WTC11 (cell line): ENCODE data around the gene GDF11. TPM values are rescaled to one million over a fixed set of nuclear protein-coding genes. Genes with fewer than 3 reads are reported as not detected.

Source experiments
- ATAC-seq: fragments of 200-7000 bp; cut with Tn5 transposase; 2 replicates; pipeline ENCODE4 v1.10.0; 2021; ENCODE audit warnings: mild to moderate bottlenecking, moderate library complexity
- CTCF ChIA-PET: fragments of 300-600 bp; sonication (Branson Sonifier 250); formaldehyde crosslinking; loops from one replicate; lab custom pipeline; 2021; ENCODE audit warnings: antibody characterized with exemption; lab: Charles Lee
- POLR2A ChIA-PET: fragments of 350-600 bp; sonication (Branson Sonifier 250); formaldehyde crosslinking; loops from one replicate; lab custom pipeline; 2021; ENCODE audit warnings: antibody characterized with exemption; lab: Charles Lee
- DNase-seq: peaks from one replicate; pipeline ENCODE4 v3.0.0; 2021; ENCODE audit warnings: low spot score
- H3K27ac Mint-ChIP-seq: 2 replicates; pipeline ENCODE4 v1.8.0; 2021; ENCODE audit warnings: mixed read lengths
- H3K27me3 Mint-ChIP-seq: 2 replicates; pipeline ENCODE4 v1.8.0; 2021; ENCODE audit warnings: low read depth, mild to moderate bottlenecking, moderate library complexity, mixed read lengths
- H3K36me3 Mint-ChIP-seq: 2 replicates; pipeline ENCODE4 v1.8.0; 2021; ENCODE audit warnings: mixed read lengths
- H3K4me1 Mint-ChIP-seq: 2 replicates; pipeline ENCODE4 v1.8.0; 2022; ENCODE audit warnings: mixed read lengths
- H3K4me3 Mint-ChIP-seq: 2 replicates; pipeline ENCODE4 v1.8.0; 2021; ENCODE audit warnings: mild to moderate bottlenecking, moderate library complexity, mixed read lengths
- H3K9me3 Mint-ChIP-seq: 2 replicates; pipeline ENCODE4 v1.8.0; 2021; ENCODE audit warnings: mixed read lengths
- JUN ChIP-seq: sonication (generic); formaldehyde crosslinking; IDR thresholded peaks from 2 replicates; pipeline ENCODE4 v1.8.0; 2023; ENCODE audit warnings: mild to moderate bottlenecking, missing genetic modification reagents
- MYBL2 ChIP-seq: sonication (generic); formaldehyde crosslinking; IDR thresholded peaks from 2 replicates; pipeline ENCODE4 v1.8.1; 2023; ENCODE audit warnings: mild to moderate bottlenecking, moderate library complexity, missing genetic modification reagents
- PRRX2 ChIP-seq: fragments of 250-450 bp; sonication (Bioruptor Pico); IDR thresholded peaks from 2 replicates; pipeline ENCODE4 v1.8.0; 2021; ENCODE audit warnings: mild to moderate bottlenecking
- SMAD3 ChIP-seq: sonication (generic); formaldehyde crosslinking; IDR thresholded peaks from 2 replicates; pipeline ENCODE4 v1.8.0; 2022; ENCODE audit warnings: missing genetic modification reagents, mild to moderate bottlenecking, borderline replicate concordance
- SMAD4 ChIP-seq: sonication (generic); formaldehyde crosslinking; IDR thresholded peaks from 2 replicates; pipeline ENCODE4 v1.8.0; 2022; ENCODE audit warnings: mild to moderate bottlenecking, missing genetic modification reagents
- SOX15 ChIP-seq: fragments of 250-450 bp; sonication (Bioruptor Pico); IDR thresholded peaks from 2 replicates; pipeline ENCODE4 v1.9.0; 2021; ENCODE audit warnings: mild to moderate bottlenecking
- TCF7 ChIP-seq: sonication (generic); formaldehyde crosslinking; IDR thresholded peaks from 2 replicates; pipeline ENCODE4 v1.8.0; 2022; ENCODE audit warnings: mild to moderate bottlenecking, low read depth, missing genetic modification reagents, moderate library complexity
- TEAD1 ChIP-seq: sonication (generic); formaldehyde crosslinking; IDR thresholded peaks from 2 replicates; pipeline ENCODE4 v1.8.0; 2022; ENCODE audit warnings: mild to moderate bottlenecking, missing genetic modification reagents
- ZNF121 ChIP-seq: sonication (generic); formaldehyde crosslinking; IDR thresholded peaks from 2 replicates; pipeline ENCODE4 v1.8.0; 2023; ENCODE audit warnings: missing genetic modification reagents
- ZNF232 ChIP-seq: sonication (generic); formaldehyde crosslinking; IDR thresholded peaks from 2 replicates; pipeline ENCODE4 v1.8.0; 2022; ENCODE audit warnings: mild to moderate bottlenecking, missing genetic modification reagents
- ZNF396 ChIP-seq: fragments of 250-450 bp; sonication (Bioruptor Pico); IDR thresholded peaks from 2 replicates; pipeline ENCODE4 v1.8.0; 2021; ENCODE audit warnings: mild to moderate bottlenecking, moderate library complexity, borderline replicate concordance
- total RNA-seq: library from RNA; stranded (reverse); gene quantifications from 3 replicates; pipeline ENCODE4 v1.2.3, GENCODE V29; 2021
- TF ChIP-seq, protein P1 (sequence below): fragments of 250-450 bp; sonication (Bioruptor Pico); IDR thresholded peaks from 2 replicates; pipeline ENCODE4 v1.9.0; 2021; ENCODE audit warnings: mild to moderate bottlenecking
- TF ChIP-seq, protein P2 (sequence below): fragments of 200-600 bp; IDR thresholded peaks from 2 replicates; pipeline ENCODE4 v1.8.0; 2022; ENCODE audit warnings: antibody characterized with exemption
- TF ChIP-seq, protein P3 (sequence below): sonication (generic); formaldehyde crosslinking; IDR thresholded peaks from 2 replicates; pipeline ENCODE4 v1.8.0; 2023; ENCODE audit warnings: mild to moderate bottlenecking, missing genetic modification reagents
- TF ChIP-seq, protein P4 (sequence below): sonication (generic); formaldehyde crosslinking; IDR thresholded peaks from 2 replicates; pipeline ENCODE4 v1.8.1; 2023; ENCODE audit warnings: mild to moderate bottlenecking, missing genetic modification reagents, borderline replicate concordance
- TF ChIP-seq, protein P5 (sequence below): sonication (generic); formaldehyde crosslinking; IDR thresholded peaks from 2 replicates; pipeline ENCODE4 v1.8.1; 2022; ENCODE audit warnings: mild to moderate bottlenecking, moderate library complexity, missing genetic modification reagents
- TF ChIP-seq, protein P6 (sequence below): sonication (generic); formaldehyde crosslinking; IDR thresholded peaks from 2 replicates; pipeline ENCODE4 v1.8.0; 2023; ENCODE audit warnings: missing genetic modification reagents

The GDF11 gene
- total RNA-seq, 1 experiment from 2014 or later, result 16.9 TPM

DNA sequence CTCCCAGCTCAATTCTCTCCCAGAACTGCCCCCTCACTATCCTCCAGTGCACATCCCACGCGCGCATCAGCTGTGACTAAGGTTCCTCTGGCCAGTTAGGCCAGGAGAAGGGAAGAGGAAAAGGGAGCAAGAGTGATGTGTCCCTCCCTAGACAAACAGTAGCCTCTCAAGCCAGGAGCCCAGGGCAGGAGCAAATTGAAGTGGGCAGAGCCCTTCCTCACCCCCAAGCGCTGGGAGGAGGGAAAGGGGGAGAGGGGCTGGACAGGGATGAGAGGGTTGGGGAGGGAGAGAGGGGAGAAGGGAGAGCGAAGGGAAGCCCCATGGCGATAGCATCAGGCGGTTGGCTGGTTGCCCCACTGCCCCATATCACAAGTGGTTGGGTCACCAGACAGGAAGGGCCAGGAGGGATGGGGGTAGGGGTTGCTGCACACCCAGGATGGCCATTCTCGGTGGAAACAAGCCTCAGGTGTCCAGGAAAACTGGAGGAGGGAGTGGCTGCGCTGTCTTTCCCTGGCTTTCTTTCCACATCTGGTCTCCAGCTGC lies 15.2 kb upstream of the GDF11 start:
- Mint-ChIP-seq H3K4me1 (peaks cover 31% of the 10 kb centered on the region), H3K4me3 (peak overlapping the region; percentile 88), H3K27ac (peak overlapping the region; percentile 42; the same call in 1 of the 2 replicates), H3K9me3 (no peaks in the 10 kb centered on the region), H3K36me3 (peaks cover 20% of the 10 kb centered on the region), H3K27me3 (no peaks in the 10 kb centered on the region)
- no peak for ATAC-seq
- TF ChIP-seq PRRX2 (CRISPR knock-in tag) (no peak), ZNF396 (no peak), ZNF232 (CRISPR knock-in tag) (no peak), TEAD1 (CRISPR knock-in tag) (no peak), JUN (CRISPR knock-in tag) (no peak), SMAD3 (CRISPR knock-in tag) (no peak), TCF7 (CRISPR knock-in tag) (no peak), MYBL2 (CRISPR knock-in tag) (no peak), SOX15 (no peak), ZNF121 (CRISPR knock-in tag) (no peak), SMAD4 (no peak)
- TF ChIP-seq, protein P1, sequence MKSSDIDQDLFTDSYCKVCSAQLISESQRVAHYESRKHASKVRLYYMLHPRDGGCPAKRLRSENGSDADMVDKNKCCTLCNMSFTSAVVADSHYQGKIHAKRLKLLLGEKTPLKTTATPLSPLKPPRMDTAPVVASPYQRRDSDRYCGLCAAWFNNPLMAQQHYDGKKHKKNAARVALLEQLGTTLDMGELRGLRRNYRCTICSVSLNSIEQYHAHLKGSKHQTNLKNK (CRISPR knock-in tag), result no peak
- TF ChIP-seq, protein P2, sequence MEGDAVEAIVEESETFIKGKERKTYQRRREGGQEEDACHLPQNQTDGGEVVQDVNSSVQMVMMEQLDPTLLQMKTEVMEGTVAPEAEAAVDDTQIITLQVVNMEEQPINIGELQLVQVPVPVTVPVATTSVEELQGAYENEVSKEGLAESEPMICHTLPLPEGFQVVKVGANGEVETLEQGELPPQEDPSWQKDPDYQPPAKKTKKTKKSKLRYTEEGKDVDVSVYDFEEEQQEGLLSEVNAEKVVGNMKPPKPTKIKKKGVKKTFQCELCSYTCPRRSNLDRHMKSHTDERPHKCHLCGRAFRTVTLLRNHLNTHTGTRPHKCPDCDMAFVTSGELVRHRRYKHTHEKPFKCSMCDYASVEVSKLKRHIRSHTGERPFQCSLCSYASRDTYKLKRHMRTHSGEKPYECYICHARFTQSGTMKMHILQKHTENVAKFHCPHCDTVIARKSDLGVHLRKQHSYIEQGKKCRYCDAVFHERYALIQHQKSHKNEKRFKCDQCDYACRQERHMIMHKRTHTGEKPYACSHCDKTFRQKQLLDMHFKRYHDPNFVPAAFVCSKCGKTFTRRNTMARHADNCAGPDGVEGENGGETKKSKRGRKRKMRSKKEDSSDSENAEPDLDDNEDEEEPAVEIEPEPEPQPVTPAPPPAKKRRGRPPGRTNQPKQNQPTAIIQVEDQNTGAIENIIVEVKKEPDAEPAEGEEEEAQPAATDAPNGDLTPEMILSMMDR, result no peak
- TF ChIP-seq, protein P3, sequence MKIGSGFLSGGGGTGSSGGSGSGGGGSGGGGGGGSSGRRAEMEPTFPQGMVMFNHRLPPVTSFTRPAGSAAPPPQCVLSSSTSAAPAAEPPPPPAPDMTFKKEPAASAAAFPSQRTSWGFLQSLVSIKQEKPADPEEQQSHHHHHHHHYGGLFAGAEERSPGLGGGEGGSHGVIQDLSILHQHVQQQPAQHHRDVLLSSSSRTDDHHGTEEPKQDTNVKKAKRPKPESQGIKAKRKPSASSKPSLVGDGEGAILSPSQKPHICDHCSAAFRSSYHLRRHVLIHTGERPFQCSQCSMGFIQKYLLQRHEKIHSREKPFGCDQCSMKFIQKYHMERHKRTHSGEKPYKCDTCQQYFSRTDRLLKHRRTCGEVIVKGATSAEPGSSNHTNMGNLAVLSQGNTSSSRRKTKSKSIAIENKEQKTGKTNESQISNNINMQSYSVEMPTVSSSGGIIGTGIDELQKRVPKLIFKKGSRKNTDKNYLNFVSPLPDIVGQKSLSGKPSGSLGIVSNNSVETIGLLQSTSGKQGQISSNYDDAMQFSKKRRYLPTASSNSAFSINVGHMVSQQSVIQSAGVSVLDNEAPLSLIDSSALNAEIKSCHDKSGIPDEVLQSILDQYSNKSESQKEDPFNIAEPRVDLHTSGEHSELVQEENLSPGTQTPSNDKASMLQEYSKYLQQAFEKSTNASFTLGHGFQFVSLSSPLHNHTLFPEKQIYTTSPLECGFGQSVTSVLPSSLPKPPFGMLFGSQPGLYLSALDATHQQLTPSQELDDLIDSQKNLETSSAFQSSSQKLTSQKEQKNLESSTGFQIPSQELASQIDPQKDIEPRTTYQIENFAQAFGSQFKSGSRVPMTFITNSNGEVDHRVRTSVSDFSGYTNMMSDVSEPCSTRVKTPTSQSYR (CRISPR knock-in tag), result no peak
- TF ChIP-seq, protein P4, sequence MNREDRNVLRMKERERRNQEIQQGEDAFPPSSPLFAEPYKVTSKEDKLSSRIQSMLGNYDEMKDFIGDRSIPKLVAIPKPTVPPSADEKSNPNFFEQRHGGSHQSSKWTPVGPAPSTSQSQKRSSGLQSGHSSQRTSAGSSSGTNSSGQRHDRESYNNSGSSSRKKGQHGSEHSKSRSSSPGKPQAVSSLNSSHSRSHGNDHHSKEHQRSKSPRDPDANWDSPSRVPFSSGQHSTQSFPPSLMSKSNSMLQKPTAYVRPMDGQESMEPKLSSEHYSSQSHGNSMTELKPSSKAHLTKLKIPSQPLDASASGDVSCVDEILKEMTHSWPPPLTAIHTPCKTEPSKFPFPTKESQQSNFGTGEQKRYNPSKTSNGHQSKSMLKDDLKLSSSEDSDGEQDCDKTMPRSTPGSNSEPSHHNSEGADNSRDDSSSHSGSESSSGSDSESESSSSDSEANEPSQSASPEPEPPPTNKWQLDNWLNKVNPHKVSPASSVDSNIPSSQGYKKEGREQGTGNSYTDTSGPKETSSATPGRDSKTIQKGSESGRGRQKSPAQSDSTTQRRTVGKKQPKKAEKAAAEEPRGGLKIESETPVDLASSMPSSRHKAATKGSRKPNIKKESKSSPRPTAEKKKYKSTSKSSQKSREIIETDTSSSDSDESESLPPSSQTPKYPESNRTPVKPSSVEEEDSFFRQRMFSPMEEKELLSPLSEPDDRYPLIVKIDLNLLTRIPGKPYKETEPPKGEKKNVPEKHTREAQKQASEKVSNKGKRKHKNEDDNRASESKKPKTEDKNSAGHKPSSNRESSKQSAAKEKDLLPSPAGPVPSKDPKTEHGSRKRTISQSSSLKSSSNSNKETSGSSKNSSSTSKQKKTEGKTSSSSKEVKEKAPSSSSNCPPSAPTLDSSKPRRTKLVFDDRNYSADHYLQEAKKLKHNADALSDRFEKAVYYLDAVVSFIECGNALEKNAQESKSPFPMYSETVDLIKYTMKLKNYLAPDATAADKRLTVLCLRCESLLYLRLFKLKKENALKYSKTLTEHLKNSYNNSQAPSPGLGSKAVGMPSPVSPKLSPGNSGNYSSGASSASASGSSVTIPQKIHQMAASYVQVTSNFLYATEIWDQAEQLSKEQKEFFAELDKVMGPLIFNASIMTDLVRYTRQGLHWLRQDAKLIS (CRISPR knock-in tag), result no peak
- TF ChIP-seq, protein P5, sequence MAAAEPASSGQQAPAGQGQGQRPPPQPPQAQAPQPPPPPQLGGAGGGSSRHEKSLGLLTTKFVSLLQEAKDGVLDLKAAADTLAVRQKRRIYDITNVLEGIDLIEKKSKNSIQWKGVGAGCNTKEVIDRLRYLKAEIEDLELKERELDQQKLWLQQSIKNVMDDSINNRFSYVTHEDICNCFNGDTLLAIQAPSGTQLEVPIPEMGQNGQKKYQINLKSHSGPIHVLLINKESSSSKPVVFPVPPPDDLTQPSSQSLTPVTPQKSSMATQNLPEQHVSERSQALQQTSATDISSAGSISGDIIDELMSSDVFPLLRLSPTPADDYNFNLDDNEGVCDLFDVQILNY, result no peak
- TF ChIP-seq, protein P6, sequence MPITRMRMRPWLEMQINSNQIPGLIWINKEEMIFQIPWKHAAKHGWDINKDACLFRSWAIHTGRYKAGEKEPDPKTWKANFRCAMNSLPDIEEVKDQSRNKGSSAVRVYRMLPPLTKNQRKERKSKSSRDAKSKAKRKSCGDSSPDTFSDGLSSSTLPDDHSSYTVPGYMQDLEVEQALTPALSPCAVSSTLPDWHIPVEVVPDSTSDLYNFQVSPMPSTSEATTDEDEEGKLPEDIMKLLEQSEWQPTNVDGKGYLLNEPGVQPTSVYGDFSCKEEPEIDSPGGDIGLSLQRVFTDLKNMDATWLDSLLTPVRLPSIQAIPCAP, result no peak
- ChIA-PET POLR2A (no interaction called here), CTCF (interaction anchor here (1.1 kb wide), 1 partner anchor 9 kb away, joined by 5 read pairs; no protein-coding TSS in a partner anchor)
- DNase-seq, result no peak
